Measurements from ENCODE around the gene CCDC3.
"Not testable (repeated sequence)": the region's sequence is repeated elsewhere in the genome, so short reads cannot be mapped to it uniquely, and the experiment has no call there.

The CCDC3 gene

GRCh38 chr10:13000431-13000830 is 1.1 kb downstream of the CCDC3 start:
- DNase-seq (ENCODE audit: low read depth): no peak

DNA sequence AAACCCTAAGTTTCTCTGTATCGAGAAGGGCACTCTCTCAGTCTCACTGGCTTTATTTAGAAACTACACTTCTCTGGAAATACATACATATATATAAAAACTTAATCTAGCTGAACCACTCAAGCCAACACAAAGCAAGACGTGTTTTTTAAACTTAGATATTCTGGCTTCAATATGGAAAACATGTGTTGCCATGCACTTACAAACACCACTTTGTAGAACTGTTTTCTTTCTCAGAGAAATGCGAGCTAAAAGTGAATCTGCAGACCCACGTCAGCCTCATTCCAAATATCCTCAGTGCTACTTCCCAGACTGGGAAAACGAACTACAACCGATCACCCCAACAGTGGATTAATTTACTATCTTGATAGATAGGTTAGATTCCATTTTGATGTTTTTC is 1.7 kb downstream of the CCDC3 start:
- DNase-seq (ENCODE audit: low read depth): no peak

DNA sequence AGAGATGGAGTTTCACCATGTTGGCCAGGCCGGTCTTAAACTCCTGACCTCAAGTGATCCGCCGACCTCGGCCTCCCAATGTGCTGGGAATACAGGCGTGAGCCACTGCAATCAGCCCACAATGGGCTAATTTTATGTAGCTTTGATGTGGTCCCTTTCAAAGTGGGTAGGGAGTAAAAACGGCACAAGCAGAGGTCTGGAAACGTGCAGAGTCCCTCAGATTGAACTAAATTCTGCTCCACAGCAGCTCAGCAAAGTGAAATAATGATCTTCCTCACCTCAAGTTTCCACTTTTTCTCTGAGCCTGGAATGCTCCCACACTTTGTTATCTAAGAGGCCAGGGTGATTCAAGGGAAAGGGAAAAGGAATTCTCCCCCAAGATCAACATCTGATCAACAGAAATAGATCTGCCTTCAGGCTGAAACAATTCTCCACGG is 6.1 kb downstream of the CCDC3 start:
- DNase-seq (ENCODE audit: low read depth): no peak

DNA sequence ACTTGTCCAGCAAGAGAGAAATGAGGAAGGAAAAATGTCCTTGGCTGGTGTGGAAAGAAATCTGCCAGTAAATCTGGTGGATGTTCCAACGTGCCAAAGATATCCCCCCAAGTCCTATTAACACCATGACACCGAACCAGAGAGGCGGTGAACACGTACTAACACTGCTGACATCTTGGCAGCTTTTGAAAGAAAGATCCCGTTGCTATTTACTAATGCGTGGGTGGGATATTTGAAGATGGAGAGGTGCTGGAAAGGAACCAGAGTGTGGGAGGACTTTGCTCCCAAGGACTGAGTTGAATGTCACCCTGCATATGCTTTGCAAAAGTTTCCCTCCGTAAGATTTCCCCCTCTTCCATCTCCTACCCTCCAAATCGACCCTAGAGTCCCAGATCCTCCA is 7.9 kb downstream of the CCDC3 start:
- DNase-seq (ENCODE audit: low read depth): no peak

DNA sequence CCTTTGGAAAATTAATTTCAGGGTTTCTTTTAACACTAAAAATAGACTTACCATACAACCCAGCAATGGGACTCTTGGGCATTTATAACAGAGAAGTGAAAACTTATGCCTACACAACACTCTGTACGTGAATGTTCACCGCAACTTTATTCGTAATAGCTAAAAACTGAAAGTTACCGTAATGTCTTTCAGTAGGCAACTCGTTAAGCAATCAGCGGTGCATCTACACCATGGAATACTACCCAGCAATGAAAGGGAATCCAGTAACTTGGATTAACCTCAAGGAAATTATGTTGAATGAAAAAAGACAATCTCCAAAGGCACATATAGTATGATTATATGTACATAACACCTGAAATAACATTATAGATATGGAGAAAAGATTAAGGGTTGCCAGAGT is 16.2 kb downstream of the CCDC3 start:
- no peak for DNase-seq (ENCODE audit: low read depth)

DNA sequence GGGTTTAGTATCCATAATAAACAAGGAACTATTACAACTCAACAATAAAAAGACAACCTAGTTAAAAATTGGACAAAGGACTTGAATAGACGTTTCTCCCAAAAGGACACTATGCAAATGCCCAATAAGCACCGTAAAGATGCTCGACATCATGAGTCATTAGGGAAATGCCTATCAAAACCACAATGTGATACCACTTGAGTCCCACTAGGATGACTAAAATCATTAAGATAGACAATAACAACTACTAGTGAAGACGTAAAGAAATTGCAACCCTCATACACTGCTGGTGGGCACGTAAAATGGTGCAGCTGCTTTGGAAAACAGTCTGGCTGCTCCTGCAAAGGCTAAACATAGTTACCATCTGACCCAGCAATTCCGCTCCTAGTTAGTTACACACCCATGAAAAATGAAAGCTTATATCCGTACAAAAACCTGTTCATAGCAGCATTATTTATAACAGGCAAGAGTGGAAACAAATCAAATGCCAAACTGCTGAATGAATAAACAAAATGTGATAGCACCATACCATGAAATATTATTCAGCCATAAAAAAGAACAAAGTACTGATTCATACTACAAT is 17.3 kb downstream of the CCDC3 start:
- DNase-seq (ENCODE audit: low read depth): no peak

- not testable (repeated sequence) for DNase-seq (ENCODE audit: low read depth)
Observed at GRCh38 chr10:12983568-12983967, 17.9 kb downstream of the CCDC3 start.

DNA sequence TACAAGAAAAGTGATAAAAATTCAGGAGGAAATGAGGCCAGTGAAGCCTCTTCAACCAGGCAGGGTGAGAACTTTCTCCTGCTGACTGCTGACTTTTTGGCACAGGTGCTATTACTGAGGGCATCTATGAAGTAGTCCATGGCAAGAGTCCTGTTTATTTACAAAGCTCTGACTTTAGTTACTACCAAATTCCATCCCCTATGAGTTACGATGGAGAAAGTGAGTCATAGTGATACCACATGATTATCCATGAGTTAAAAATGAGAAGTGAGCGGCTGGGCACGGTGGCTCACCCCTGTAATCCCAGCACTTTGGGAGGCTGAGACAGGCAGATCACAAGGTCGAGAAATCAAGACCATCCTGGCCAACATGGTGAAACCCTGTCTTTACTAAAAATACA is 19.9 kb downstream of the CCDC3 start:
- peak; percentile 19 for DNase-seq (ENCODE audit: low read depth)

GRCh38 chr10:12980713-12981306 is 20.7 kb downstream of the CCDC3 start:
- DNase-seq (ENCODE audit: low read depth): no peak

GRCh38 chr10:12980102-12980661 is 21.3 kb downstream of the CCDC3 start:
- no peak for DNase-seq (ENCODE audit: low read depth)

GRCh38 chr10:12978891-12979290 is 22.6 kb downstream of the CCDC3 start:
- no peak for DNase-seq (ENCODE audit: low read depth)

DNA sequence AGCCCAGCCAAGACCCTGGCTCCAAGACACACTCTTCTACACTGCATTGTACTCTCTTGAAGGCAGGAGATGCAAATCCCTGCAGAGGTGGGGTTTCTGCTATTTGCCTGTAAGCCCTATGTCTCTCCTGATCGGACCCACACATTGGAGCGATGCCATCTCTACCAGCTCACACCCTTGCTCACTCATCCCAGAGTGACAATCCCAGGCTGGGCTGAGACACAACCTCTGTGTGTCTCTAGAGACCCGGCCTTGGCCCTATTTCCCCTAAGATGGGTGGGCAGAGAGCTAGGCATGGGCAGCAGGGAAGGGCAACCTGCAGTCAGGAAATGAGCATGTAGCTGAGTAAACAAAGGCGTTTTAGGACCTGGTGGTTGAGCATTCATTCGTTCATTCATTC is 25.6 kb downstream of the CCDC3 start:
- no peak for DNase-seq (ENCODE audit: low read depth)

GRCh38 chr10:12975266-12975665 is 26.2 kb downstream of the CCDC3 start:
- no peak for DNase-seq (ENCODE audit: low read depth)

GRCh38 chr10:12974491-12975199 is 26.9 kb downstream of the CCDC3 start:
- DNase-seq (ENCODE audit: low read depth): no peak

DNA sequence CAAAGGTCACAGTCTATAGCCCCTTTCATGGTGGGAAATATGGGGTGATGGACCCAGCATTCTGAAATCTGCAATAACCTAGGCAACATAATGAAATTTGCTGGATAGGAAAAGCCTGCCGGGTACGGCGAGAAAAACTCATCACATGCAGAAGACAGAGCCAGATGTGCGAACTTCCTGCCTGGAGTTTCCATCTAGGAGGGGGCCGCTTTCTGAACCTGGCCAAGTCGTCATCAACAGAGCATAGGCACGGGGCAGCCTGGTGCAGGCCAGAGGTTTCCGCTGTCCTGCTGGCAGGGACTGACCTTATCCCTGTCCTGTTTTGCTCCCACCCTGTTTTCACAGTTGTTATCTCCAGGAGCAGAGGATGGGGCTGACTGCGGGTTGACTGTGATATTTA is 27.4 kb downstream of the CCDC3 start:
- DNase-seq (ENCODE audit: low read depth): no peak

DNA sequence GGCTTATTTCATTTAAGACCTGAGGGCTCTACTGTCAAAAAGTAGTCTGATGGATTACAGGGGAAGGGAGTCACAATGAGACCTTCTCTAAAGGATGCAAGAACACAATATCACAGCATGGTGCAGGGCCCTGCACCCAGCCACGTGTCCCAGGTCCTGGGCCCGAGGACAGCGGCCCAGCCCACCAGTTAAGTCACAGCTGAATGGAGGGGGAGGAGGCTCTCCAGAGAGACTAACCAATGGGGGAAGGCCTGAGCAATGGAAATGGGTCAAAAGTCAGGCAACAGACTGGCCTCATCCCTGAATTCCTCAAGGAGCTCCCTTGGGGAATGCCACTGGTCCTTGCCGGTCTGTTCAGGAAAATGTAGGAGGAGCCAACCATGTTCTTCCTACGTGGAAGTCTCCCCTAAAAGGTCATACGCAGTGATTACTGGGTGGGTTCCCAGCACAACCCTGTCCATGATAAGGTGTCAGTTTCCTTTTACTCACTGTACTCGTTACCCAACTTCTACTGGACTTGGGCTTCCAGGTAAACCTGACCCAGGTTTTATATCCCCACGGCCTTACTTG is 28.3 kb downstream of the CCDC3 start:
- DNase-seq (ENCODE audit: low read depth): no peak

GRCh38 chr10:12972146-12972545 is 29.4 kb downstream of the CCDC3 start:
- DNase-seq (ENCODE audit: low read depth): no peak

DNA sequence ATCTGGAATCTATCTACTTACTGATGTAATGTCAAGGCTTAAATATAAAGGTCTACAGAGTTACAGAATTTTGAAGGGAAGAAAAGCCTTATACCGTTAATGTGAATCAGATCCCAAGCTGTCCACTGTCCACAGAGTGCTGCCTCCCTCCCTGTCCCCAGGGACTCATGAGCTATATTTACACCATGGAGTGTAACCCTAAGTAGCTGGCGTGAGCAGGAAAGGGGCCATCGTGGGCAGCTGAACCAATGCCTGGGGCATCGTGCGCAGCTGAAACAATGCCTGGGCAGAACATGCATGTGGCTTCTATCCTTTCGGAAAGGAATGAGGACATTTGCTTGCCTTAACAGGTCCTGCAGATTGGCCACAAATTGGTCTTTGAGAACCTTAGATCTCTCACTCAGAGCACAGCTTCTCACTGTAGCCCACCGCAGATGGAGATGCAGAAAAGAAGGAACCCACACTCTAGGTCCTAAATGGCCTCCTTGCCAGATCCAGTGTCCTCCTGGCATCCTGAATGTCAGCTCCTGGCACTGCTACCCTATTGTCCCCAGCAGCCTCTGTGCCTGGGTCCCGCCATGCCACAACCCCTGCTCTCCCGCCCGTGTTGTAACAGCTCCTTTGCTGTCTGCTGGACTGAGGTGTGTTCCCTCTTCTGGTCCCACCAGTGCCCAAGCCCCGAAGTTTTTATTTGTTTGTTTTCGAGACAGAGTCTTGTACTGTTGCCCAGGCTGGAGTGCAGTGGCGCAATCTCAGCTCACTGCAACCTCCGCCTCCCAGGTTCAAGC is 30.3 kb downstream of the CCDC3 start:
- DNase-seq (ENCODE audit: low read depth): no peak

DNA sequence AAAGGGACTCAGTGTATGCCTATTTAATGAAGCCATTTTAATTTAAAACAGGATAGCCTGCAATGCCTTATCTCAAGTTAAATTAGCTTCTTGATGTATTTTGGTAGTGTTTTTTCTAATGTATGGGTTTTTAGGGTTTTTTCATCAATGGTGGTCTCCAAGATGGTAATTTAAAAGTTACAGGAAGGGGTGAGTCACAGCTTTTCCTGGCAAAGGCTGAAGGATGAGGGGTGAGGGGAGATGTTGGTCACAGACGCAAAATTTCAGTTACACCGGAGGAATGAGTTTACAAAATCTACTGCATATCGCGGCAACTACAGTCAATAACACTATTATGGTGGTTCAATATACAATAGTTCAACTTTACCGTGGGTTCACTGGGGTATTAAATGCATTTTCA is 31.6 kb downstream of the CCDC3 start:
- DNase-seq (ENCODE audit: low read depth): no peak

GRCh38 chr10:12966067-12966466 is 35.4 kb downstream of the CCDC3 start:
- DNase-seq (ENCODE audit: low read depth): no peak

- no peak for DNase-seq (ENCODE audit: low read depth)
Observed at GRCh38 chr10:12965571-12965970, 35.9 kb downstream of the CCDC3 start.

- no peak for DNase-seq (ENCODE audit: low read depth)
Observed at GRCh38 chr10:12962556-12962955, 39.0 kb downstream of the CCDC3 start.

Data from non-pigmented ciliary epithelial cell (primary cell).